Prostate gland (tissue), 2 donors: ENCODE data around the gene CDK11B. TPM values are rescaled to one million over a fixed set of nuclear protein-coding genes. Genes with fewer than 3 reads are reported as not detected.
"Not testable (repeated sequence)": the region's sequence is repeated elsewhere in the genome, so short reads cannot be mapped to it uniquely, and the experiment has no call there.

Experiments used
- DNase-seq: peaks from one replicate; pipeline ENCODE4 v3.0.0-alpha.2; 2019; ENCODE audit warnings: low spot score
- H3K27ac ChIP-seq, 2 donors: fragments of 200-600 bp; sonication (generic); 2 replicates each; pipeline ENCODE4 v1.5.1; 2017 to 2019
- H3K27me3 ChIP-seq: fragments of 200-600 bp; sonication (generic); replicated peaks from 2 replicates; pipeline ENCODE4 v1.5.1; 2019; ENCODE audit not compliant: insufficient read depth
- H3K36me3 ChIP-seq, 2 donors: fragments of 200-600 bp; sonication (generic); 1 replicate in 1 of 2; 2 replicates in 1 of 2; pipeline versions ENCODE4 v1.5.1 to v1.8.1; 2017 to 2019
- H3K4me1 ChIP-seq: fragments of 200-600 bp; sonication (generic); replicated peaks from 2 replicates; pipeline ENCODE4 v1.5.1; 2019
- H3K4me3 ChIP-seq, 2 donors: fragments of 200-600 bp; sonication (generic); 2 replicates each; pipeline ENCODE4 v1.5.1; 2017 to 2019
- H3K9me3 ChIP-seq: fragments of 200-600 bp; sonication (generic); 2 replicates; pipeline ENCODE4 v1.5.1; 2017
- POLR2A ChIP-seq: fragments of 450-650 bp; IDR thresholded peaks from one replicate; pipeline ENCODE4 v1.6.1; 2016; ENCODE audit warnings: antibody characterized with exemption, mild to moderate bottlenecking
- POLR2AphosphoS5 ChIP-seq: sonication (generic); formaldehyde crosslinking; IDR thresholded peaks from one replicate; pipeline ENCODE4 v1.6.1; 2017; ENCODE audit warnings: antibody characterized with exemption
- WGBS: methylation state at CpG from one replicate; pipeline ENCODE4 v1.1.5; 2018; 5-methylcytosine and 5-hydroxymethylcytosine counted together
- intact Hi-C: fragments of 100-400 bp; cut with DNase I; formaldehyde crosslinking; loops from one replicate; pipeline ENCODE4 v1.14.2; 2022
- total RNA-seq, 2 donors: library from RNA; depleted of rRNA; stranded (reverse); fragments of >200 nt; gene quantifications; one replicate each; pipeline ENCODE4 v1.1.0, GENCODE V29; 2016
- TF ChIP-seq, protein P1 (sequence below), 4 experiments: fragments of 200-600 bp in 2 of 4; fragments of 450-650 bp in 2 of 4; sonication (generic) in 2 of 4; IDR thresholded peaks; 1 replicate in 3 of 4; 2 replicates in 1 of 4; pipeline ENCODE4 v1.5.1; 2016 to 2019; ENCODE audit warnings: antibody characterized with exemption in 4 of 4, mild to moderate bottlenecking in 2 of 4, moderate library complexity in 2 of 4

CDK11B gene
- total RNA-seq, 2 donors from 2014 or later: 15.0 to 31.2 TPM

DNA sequence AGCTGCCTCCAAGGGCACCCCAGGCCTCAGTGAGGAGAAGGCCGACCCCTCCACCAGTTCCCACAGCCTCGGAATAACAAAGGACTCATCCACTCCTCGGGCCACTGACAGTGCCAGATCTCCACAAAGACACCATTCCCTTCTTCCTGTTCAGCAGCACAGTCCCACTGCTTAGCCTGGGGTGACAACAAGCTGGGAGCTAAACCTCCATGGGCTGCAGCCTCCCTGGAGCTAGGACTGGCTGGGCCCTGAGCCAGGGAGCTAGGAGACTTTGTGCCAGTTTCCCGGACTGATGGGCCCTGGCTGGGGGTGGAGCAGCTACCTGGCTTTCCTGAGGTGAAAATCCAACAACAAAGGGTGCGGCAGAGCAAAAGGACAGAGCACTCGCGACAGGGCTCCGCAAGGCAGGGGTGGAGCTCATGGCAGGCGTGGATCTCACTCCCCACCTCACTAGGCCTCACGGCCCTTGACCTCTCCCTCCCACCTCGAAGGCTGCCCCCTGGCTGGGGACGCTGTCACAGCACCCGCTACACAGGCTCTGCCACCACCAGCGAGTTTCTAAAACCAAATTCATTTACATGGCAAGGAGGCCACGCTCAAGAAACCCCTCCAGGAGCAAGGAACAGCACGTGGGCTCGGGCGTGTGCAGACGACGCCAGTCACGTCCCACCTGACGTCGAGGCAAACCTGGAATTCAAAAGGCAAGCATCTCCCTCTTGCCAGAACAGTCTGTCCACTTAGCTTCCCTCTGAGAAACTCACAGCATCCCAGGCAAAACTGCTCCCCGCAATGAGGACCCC is 20.0 kb upstream of the CDK11B start:
- WGBS: 52% methylated on average over 24 of the region's 24 CpGs
- Histone ChIP-seq H3K27ac (no peak overlapping the region), H3K4me3 (no peak overlapping the region), H3K36me3 (no peaks in the 10 kb centered on the region), H3K27me3 (no peaks in the 10 kb centered on the region), H3K4me1 (no peaks in the 10 kb centered on the region), H3K9me3 (no peaks in the 10 kb centered on the region)
- no peak for DNase-seq
- intact Hi-C loops: loop anchor here (10.0 kb wide), 1 partner anchor 54 kb away; no protein-coding TSS in a partner anchor
- TF ChIP-seq POLR2A (no peak), POLR2AphosphoS5 (no peak)
- TF ChIP-seq, protein P1, sequence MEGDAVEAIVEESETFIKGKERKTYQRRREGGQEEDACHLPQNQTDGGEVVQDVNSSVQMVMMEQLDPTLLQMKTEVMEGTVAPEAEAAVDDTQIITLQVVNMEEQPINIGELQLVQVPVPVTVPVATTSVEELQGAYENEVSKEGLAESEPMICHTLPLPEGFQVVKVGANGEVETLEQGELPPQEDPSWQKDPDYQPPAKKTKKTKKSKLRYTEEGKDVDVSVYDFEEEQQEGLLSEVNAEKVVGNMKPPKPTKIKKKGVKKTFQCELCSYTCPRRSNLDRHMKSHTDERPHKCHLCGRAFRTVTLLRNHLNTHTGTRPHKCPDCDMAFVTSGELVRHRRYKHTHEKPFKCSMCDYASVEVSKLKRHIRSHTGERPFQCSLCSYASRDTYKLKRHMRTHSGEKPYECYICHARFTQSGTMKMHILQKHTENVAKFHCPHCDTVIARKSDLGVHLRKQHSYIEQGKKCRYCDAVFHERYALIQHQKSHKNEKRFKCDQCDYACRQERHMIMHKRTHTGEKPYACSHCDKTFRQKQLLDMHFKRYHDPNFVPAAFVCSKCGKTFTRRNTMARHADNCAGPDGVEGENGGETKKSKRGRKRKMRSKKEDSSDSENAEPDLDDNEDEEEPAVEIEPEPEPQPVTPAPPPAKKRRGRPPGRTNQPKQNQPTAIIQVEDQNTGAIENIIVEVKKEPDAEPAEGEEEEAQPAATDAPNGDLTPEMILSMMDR (IDR thresholded peaks at IDR 0.05): peak in 1 of 4 experiments; percentile 40

GRCh38 chr1:1677718-1678580 is 19.1 kb upstream of the CDK11B start:
- Histone ChIP-seq H3K27ac (no peak overlapping the region), H3K36me3 (no peaks in the 10 kb centered on the region), H3K4me3 (no peak overlapping the region), H3K27me3 (no peaks in the 10 kb centered on the region), H3K9me3 (no peaks in the 10 kb centered on the region), H3K4me1 (no peaks in the 10 kb centered on the region)
- intact Hi-C loops: loop anchor here (10.0 kb wide), 1 partner anchor 53 kb away; no protein-coding TSS in a partner anchor
- DNase-seq: no peak
- WGBS: 84% methylated on average over 39 of the region's 39 CpGs
- no peak for TF ChIP-seq POLR2A
- no peak for TF ChIP-seq POLR2AphosphoS5
- TF ChIP-seq, protein P1 (IDR thresholded peaks at IDR 0.05): no peak

DNA sequence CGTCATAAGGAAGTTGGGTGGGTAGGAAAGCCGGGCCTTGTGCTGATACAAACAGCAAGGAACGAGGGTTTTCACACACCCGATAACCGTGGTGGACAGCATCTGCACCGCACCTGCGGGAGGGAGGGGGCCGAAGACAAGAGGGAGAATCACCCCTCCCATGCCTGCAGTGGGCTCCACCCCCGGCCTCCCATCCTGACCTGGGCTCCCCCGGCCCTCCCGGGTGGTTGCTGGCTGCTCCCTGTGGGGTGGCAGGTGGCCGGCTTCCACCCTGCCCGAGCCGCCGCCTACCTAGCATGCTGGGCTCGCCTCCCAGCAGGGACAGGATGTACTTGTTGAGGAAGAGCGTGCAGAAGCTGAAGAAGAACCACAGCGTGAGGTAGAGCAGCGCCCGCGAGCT is 17.3 kb upstream of the CDK11B start:
- not testable (repeated sequence) for H3K27ac ChIP-seq, H3K4me3 ChIP-seq, H3K9me3 ChIP-seq, H3K4me1 ChIP-seq, DNase-seq, H3K27me3 ChIP-seq, H3K36me3 ChIP-seq
- no CpG with 5 or more reads among the region's 21 CpGs for WGBS
- intact Hi-C loops: loop anchor here (10.0 kb wide), 1 partner anchor 51 kb away; no protein-coding TSS in a partner anchor

- not testable (repeated sequence) for H3K27ac ChIP-seq, DNase-seq, H3K9me3 ChIP-seq, H3K4me1 ChIP-seq, H3K36me3 ChIP-seq, H3K27me3 ChIP-seq, H3K4me3 ChIP-seq
- intact Hi-C loops: loop anchor here (10.0 kb wide), 1 partner anchor 50 kb away; no protein-coding TSS in a partner anchor
- 94% methylated on average over 10 of the region's 18 CpGs for WGBS
Measured at GRCh38 chr1:1675218-1675617, 16.4 kb upstream of the CDK11B start.

GRCh38 chr1:1674806-1675205 is 16.0 kb upstream of the CDK11B start:
- intact Hi-C loops: loop anchor here (10.0 kb wide), 1 partner anchor 50 kb away; no protein-coding TSS in a partner anchor
- not testable (repeated sequence) for H3K4me3 ChIP-seq, H3K27me3 ChIP-seq, H3K9me3 ChIP-seq, H3K27ac ChIP-seq, H3K4me1 ChIP-seq, H3K36me3 ChIP-seq, DNase-seq
- 83% methylated on average over 17 of the region's 21 CpGs for WGBS

DNA sequence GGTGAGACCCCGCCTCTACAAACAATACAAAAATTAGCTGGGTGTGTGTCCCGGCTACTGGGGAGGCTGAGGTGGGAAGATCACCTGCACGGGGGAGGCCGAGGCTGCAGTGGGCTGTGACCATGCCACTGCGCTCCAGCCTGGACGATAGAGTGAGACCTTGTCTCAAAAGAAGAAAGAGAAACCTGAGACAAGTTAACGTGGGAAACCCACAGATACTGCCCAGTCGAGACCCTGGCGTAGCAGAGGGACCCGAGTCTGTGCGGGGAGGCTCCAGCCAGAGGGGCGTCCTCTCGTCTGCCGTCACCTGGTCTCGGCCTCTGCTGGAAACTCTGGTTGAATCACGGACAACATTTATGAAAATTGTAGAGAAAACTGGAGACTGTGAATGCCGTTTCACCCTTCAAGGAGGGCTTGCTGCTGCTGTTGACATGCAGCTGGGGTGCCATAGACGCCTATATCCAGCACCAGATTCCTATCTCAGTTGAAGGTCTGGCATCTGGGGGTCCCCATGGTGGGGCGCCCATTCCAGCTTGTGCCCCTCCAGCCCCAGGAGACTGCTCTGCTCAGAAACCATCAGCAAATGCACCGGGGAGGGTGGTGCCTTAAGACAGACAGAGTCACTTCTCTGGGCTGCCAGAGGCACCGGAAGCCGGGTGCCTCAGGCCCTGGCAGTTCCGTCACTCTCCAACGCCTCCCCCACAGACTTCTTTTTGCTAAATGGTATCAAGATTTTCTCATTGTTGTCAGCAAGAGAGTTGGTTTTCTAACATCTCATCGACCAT is 13.6 kb upstream of the CDK11B start:
- intact Hi-C loops: loop anchor here (10.0 kb wide), 1 partner anchor 48 kb away; no protein-coding TSS in a partner anchor
- H3K9me3 ChIP-seq: no peaks in the 10 kb centered on the region
- H3K27me3 ChIP-seq: no peaks in the 10 kb centered on the region
- WGBS: 92% methylated on average over 25 of the region's 25 CpGs
- H3K4me3 ChIP-seq: no peak overlapping the region
- H3K27ac ChIP-seq: no peak overlapping the region
- DNase-seq: no peak
- TF ChIP-seq, protein P1 (IDR thresholded peaks at IDR 0.05): no peak
- TF ChIP-seq POLR2A: no peak
- TF ChIP-seq POLR2AphosphoS5: no peak
- H3K4me1 ChIP-seq: no peaks in the 10 kb centered on the region
- no peaks in the 10 kb centered on the region for H3K36me3 ChIP-seq
